K562 (cell line): Measurements from ENCODE around the gene TNFAIP8L1. TPM values are rescaled to one million over a fixed set of nuclear protein-coding genes. Genes with fewer than 3 reads are reported as not detected.

Experiments used
- BCLAF1 ChIP-seq, 2 experiments: fragments of 450-650 bp in 1 of 2; IDR thresholded peaks; 2 replicates each; pipeline ENCODE4 v1.6.1; 2011 to 2017; ENCODE audit warnings: low read depth in 2 of 2, antibody characterized with exemption in 1 of 2, borderline replicate concordance in 1 of 2, low read length in 1 of 2, mild to moderate bottlenecking in 1 of 2, mixed read lengths in 1 of 2; ENCODE audit not compliant: control insufficient read depth in 1 of 2
- CEBPG ChIP-seq, 3 experiments: fragments of 200-800 bp in 1 of 3; sonication (Bioruptor generic) in 1 of 3; sonication (generic) in 1 of 3; formaldehyde crosslinking in 1 of 3; IDR thresholded peaks in 2 of 3; conservative IDR thresholded peaks in 1 of 3; 2 replicates each; pipeline versions ENCODE4 v1.6.1 to v1.8.0; 2016 to 2022; ENCODE audit warnings: missing compliant biosample characterization in 2 of 3, missing genetic modification characterization in 2 of 3, mild to moderate bottlenecking in 1 of 3, missing genetic modification reagents in 1 of 3
- MAZ ChIP-seq, 2 experiments: fragments of 450-650 bp in 1 of 2; sonication (generic) in 1 of 2; formaldehyde crosslinking; IDR thresholded peaks in 1 of 2; conservative IDR thresholded peaks in 1 of 2; 2 replicates each; pipeline versions ENCODE4 v1.4.0 to v1.5.0; 2020; ENCODE audit warnings: mild to moderate bottlenecking in 1 of 2, missing genetic modification reagents in 1 of 2
- NFYB ChIP-seq: IDR thresholded peaks from 2 replicates; pipeline ENCODE4 v1.6.1; 2011; ENCODE audit warnings: mild to moderate bottlenecking, moderate library complexity; ENCODE audit not compliant: insufficient read length; ENCODE audit errors: extremely low read depth
- PURB ChIP-seq: sonication (generic); formaldehyde crosslinking; IDR thresholded peaks from 2 replicates; pipeline ENCODE4 v1.9.0; 2021; ENCODE audit warnings: low read depth, mild to moderate bottlenecking, missing genetic modification reagents
- RAD51 ChIP-seq: fragments of 450-650 bp; IDR thresholded peaks from 2 replicates; pipeline ENCODE4 v1.7.1; 2016; ENCODE audit warnings: low read depth, mild to moderate bottlenecking, borderline replicate concordance
- SIN3A ChIP-seq, 2 experiments: fragments of 150-350 bp in 1 of 2; IDR thresholded peaks; 2 replicates each; pipeline ENCODE4 v1.6.1; 2011 to 2016; ENCODE audit warnings: borderline replicate concordance in 2 of 2, low read depth in 2 of 2, low read length in 2 of 2, mild to moderate bottlenecking in 2 of 2, moderate library complexity in 2 of 2; ENCODE audit not compliant: control insufficient read depth in 1 of 2
- THAP12 ChIP-seq: fragments of 250-450 bp; sonication (Bioruptor Pico); IDR thresholded peaks from 2 replicates; pipeline ENCODE4 v1.9.0; 2021; ENCODE audit warnings: mild to moderate bottlenecking, inconsistent platforms
- TOE1 ChIP-seq, 2 experiments: fragments of 450-650 bp in 1 of 2; sonication (generic) in 1 of 2; formaldehyde crosslinking in 1 of 2; IDR thresholded peaks; 2 replicates each; pipeline versions ENCODE4 v1.7.1 to v1.8.0; 2016 to 2022; ENCODE audit warnings: borderline replicate concordance in 2 of 2, mild to moderate bottlenecking in 2 of 2, antibody characterized with exemption in 1 of 2, inconsistent platforms in 1 of 2, low read depth in 1 of 2, missing genetic modification reagents in 1 of 2, moderate library complexity in 1 of 2
- ZNF175 ChIP-seq: fragments of 200-800 bp; sonication (Bioruptor generic); IDR thresholded peaks from 2 replicates; pipeline ENCODE4 v1.6.1; 2016; ENCODE audit warnings: low read depth, mild to moderate bottlenecking, missing genetic modification characterization, missing compliant biosample characterization
- ZNF212 ChIP-seq: fragments of 450-650 bp; formaldehyde crosslinking; IDR thresholded peaks from 2 replicates; pipeline ENCODE4 v1.4.0; 2020; ENCODE audit warnings: mild to moderate bottlenecking
- ZNF589 ChIP-seq: fragments of 200-800 bp; sonication (Bioruptor generic); IDR thresholded peaks from 2 replicates; pipeline ENCODE4 v1.6.1; 2016; ENCODE audit warnings: low read depth, missing genetic modification characterization, missing compliant biosample characterization
- polyA plus RNA-seq, 8 experiments: library from polyadenylated mRNA; depleted of rRNA in 4 of 8; stranded (reverse) in 5 of 8; unstranded in 3 of 8; fragments of >200 nt; fragmentation: Nextera tagmentation in 2 of 8; fragmentation: Illumina TruSeq in 1 of 8; extraction: Ambion mirVana in 2 of 8; extraction: Trizol in 1 of 8; gene quantifications; 2 replicates each; pipeline versions ENCODE4 v1.2.1 to v1.2.3, GENCODE V29; 2011 to 2014; ENCODE audit warnings: inconsistent platforms in 1 of 8, missing spikeins in 1 of 8
- total RNA-seq, 7 experiments: library from RNA; depleted of rRNA in 6 of 7; stranded (reverse); fragments of >200 nt in 6 of 7; fragmentation: Illumina TruSeq in 2 of 7; extraction: Trizol in 2 of 7; gene quantifications; 2 replicates each; pipeline versions ENCODE4 v1.2.1 to v1.2.3, GENCODE V29; 2011 to 2021; ENCODE audit warnings: low replicate concordance in 1 of 7
- TF ChIP-seq, protein P1 (sequence below): sonication (generic); formaldehyde crosslinking; IDR thresholded peaks from 2 replicates; pipeline ENCODE4 v1.9.0; 2022; ENCODE audit warnings: mild to moderate bottlenecking, missing genetic modification reagents
- TF ChIP-seq, protein P2 (sequence below): sonication (generic); formaldehyde crosslinking; IDR thresholded peaks from 2 replicates; pipeline ENCODE4 v1.8.1; 2023; ENCODE audit warnings: mild to moderate bottlenecking, missing genetic modification reagents

The TNFAIP8L1 gene
- total and polyA plus RNA-seq, 9 of the 15 experiments (the other 6 are each of a cell fraction or from before 2014, with no cell fraction given): 0.69 to 9.3 (median 4.9) TPM

DNA sequence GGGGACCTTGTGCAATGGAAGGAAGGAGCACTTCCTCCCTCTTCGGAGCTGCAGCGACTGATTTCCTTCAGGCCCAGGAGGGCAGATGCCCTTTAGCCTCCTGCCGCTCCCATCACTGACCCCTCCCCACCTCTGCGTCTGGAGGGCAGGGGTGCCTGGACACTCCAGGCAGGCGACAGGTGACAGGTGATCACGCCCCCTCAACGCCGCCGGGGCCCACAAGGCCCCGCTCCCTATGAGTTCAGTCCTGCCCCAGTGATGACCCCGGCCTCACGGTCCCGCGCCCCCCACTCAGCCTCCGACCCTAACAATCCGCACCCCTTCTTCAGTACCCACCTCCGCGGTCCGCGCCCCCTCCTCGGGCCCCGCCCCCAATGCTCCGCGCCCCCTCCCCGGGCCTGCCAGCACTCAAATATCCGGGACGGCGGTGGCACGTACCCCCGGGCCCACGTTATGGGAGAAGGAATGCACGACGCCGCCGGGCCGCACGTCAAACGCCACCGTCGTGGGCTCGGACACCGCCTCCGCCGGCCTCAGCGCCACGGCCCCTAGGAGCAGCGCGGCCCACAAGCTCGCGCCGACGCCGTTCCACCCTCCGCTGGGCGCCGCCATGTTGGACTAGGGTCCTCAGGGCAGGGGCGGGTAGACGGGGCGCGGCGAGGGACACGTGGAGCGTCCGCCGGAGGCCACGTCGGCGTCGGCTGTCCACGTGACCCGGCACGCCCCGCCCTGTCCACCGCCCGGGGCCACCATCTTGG lies 30.6 kb downstream of the TNFAIP8L1 start, which contains the start of gene MYDGF (continued):
- TF ChIP-seq BCLAF1 (IDR thresholded peaks at IDR 0.05; ENCODE audit: borderline replicate concordance in 1 of 2, control insufficient read depth in 1 of 2, low read depth in 2 of 2, low read length in 1 of 2) (no peak), PURB (no peak), ZNF589 (CRISPR knock-in tag) (no peak), NFYB (peak; percentile 65), CEBPG (CRISPR knock-in tag; IDR thresholded peaks at IDR 0.05) (0 out of 2 replicates have a peak, but pooled peaks have one; percentile 23), CEBPG (tag; conservative IDR thresholded peaks at IDR 0.05 in 1 of 2, IDR thresholded peaks at IDR 0.05 in 1 of 2) (no peak), RAD51 (peak; percentile 93), MAZ (CRISPR knock-in tag; conservative IDR thresholded peaks at IDR 0.05 in 1 of 2, IDR thresholded peaks at IDR 0.05 in 1 of 2) (peak in 1 of 2 experiments; percentile 51; a peak in 2 of 4 replicates), ZNF212 (CRISPR knock-in tag) (no peak), SIN3A (IDR thresholded peaks at IDR 0.05; ENCODE audit: borderline replicate concordance in 2 of 2, control insufficient read depth in 1 of 2, low read depth in 2 of 2, low read length in 2 of 2) (peak; percentile 54 to 96; a peak in 3 of 4 replicates), ZNF175 (CRISPR knock-in tag) (no peak), THAP12 (peak; percentile 74), TOE1 (IDR thresholded peaks at IDR 0.05; ENCODE audit: borderline replicate concordance) (peak; percentile 87), TOE1 (CRISPR knock-in tag; IDR thresholded peaks at IDR 0.05; ENCODE audit: borderline replicate concordance, low read depth) (no peak)
- TF ChIP-seq, protein P1, sequence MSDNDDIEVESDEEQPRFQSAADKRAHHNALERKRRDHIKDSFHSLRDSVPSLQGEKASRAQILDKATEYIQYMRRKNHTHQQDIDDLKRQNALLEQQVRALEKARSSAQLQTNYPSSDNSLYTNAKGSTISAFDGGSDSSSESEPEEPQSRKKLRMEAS (CRISPR knock-in tag): peak; percentile 98
- TF ChIP-seq, protein P2, sequence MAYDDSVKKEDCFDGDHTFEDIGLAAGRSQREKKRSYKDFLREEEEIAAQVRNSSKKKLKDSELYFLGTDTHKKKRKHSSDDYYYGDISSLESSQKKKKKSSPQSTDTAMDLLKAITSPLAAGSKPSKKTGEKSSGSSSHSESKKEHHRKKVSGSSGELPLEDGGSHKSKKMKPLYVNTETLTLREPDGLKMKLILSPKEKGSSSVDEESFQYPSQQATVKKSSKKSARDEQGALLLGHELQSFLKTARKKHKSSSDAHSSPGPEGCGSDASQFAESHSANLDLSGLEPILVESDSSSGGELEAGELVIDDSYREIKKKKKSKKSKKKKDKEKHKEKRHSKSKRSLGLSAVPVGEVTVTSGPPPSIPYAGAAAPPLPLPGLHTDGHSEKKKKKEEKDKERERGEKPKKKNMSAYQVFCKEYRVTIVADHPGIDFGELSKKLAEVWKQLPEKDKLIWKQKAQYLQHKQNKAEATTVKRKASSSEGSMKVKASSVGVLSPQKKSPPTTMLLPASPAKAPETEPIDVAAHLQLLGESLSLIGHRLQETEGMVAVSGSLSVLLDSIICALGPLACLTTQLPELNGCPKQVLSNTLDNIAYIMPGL (CRISPR knock-in tag): peak; percentile 78; the same call in 1 of the 2 replicates
